ENCODE measurements around the gene B3GNT7.

Gene B3GNT7

GRCh38 chr2:231384109-231384435, 11.4 kb upstream of the B3GNT7 start:
- H3K36me3 ChIP-seq (ENCODE audit: control insufficient read depth in 1 of 2, insufficient read depth in 2 of 2, low read length in 2 of 2) = no peaks in the 10 kb centered on the region
- no peak overlapping the region for H3K4me3 ChIP-seq (ENCODE audit: low read depth in 1 of 2, low read length in 2 of 2)
- H3K4me1 ChIP-seq (ENCODE audit: control insufficient read depth in 1 of 2, insufficient read depth in 2 of 2, low read length in 2 of 2) = no peaks in the 10 kb centered on the region
- no peak overlapping the region for H3K9ac ChIP-seq (ENCODE audit: low read depth in 1 of 2, low read length in 2 of 2)
- no peaks in the 10 kb centered on the region for H3K9me3 ChIP-seq (ENCODE audit: control insufficient read depth in 1 of 2, low read length in 2 of 2)
- H3K27ac ChIP-seq (ENCODE audit: low read depth, low read length) = no peak overlapping the region
- no peaks in the 10 kb centered on the region for H3K27me3 ChIP-seq (ENCODE audit: control insufficient read depth in 1 of 2, insufficient read depth in 2 of 2, low read length in 2 of 2)

- no peak overlapping the region for H3K9ac ChIP-seq (ENCODE audit: low read depth in 1 of 2, low read length in 2 of 2)
- H3K9me3 ChIP-seq (ENCODE audit: control insufficient read depth in 1 of 2, low read length in 2 of 2) = no peaks in the 10 kb centered on the region
- no peaks in the 10 kb centered on the region for H3K4me1 ChIP-seq (ENCODE audit: control insufficient read depth in 1 of 2, insufficient read depth in 2 of 2, low read length in 2 of 2)
- H3K27ac ChIP-seq (ENCODE audit: low read depth, low read length) = no peak overlapping the region
- H3K36me3 ChIP-seq (ENCODE audit: control insufficient read depth in 1 of 2, insufficient read depth in 2 of 2, low read length in 2 of 2) = no peaks in the 10 kb centered on the region
- H3K27me3 ChIP-seq (ENCODE audit: control insufficient read depth in 1 of 2, insufficient read depth in 2 of 2, low read length in 2 of 2) = no peaks in the 10 kb centered on the region
- no peak overlapping the region for H3K4me3 ChIP-seq (ENCODE audit: low read depth in 1 of 2, low read length in 2 of 2)
These were observed 10.5 kb upstream of the B3GNT7 start for GRCh38 chr2:231384970-231385369.

GRCh38 chr2:231385429-231385828, 10.1 kb upstream of the B3GNT7 start:
- Histone ChIP-seq H3K9me3 (ENCODE audit: control insufficient read depth in 1 of 2, low read length in 2 of 2) (no peaks in the 10 kb centered on the region), H3K9ac (ENCODE audit: low read depth in 1 of 2, low read length in 2 of 2) (no peak overlapping the region), H3K4me3 (ENCODE audit: low read depth in 1 of 2, low read length in 2 of 2) (no peak overlapping the region), H3K36me3 (ENCODE audit: control insufficient read depth in 1 of 2, insufficient read depth in 2 of 2, low read length in 2 of 2) (no peaks in the 10 kb centered on the region), H3K4me1 (ENCODE audit: control insufficient read depth in 1 of 2, insufficient read depth in 2 of 2, low read length in 2 of 2) (no peaks in the 10 kb centered on the region), H3K27ac (ENCODE audit: low read depth, low read length) (no peak overlapping the region), H3K27me3 (ENCODE audit: control insufficient read depth in 1 of 2, insufficient read depth in 2 of 2, low read length in 2 of 2) (no peaks in the 10 kb centered on the region)

- H3K27ac ChIP-seq (ENCODE audit: low read depth, low read length) = no peak overlapping the region
- H3K4me1 ChIP-seq (ENCODE audit: control insufficient read depth in 1 of 2, insufficient read depth in 2 of 2, low read length in 2 of 2) = no peaks in the 10 kb centered on the region
- no peak overlapping the region for H3K9ac ChIP-seq (ENCODE audit: low read depth in 1 of 2, low read length in 2 of 2)
- H3K4me3 ChIP-seq (ENCODE audit: low read depth in 1 of 2, low read length in 2 of 2) = no peak overlapping the region
- H3K27me3 ChIP-seq (ENCODE audit: control insufficient read depth in 1 of 2, insufficient read depth in 2 of 2, low read length in 2 of 2) = no peaks in the 10 kb centered on the region
- H3K9me3 ChIP-seq (ENCODE audit: control insufficient read depth in 1 of 2, low read length in 2 of 2) = no peaks in the 10 kb centered on the region
- no peaks in the 10 kb centered on the region for H3K36me3 ChIP-seq (ENCODE audit: control insufficient read depth in 1 of 2, insufficient read depth in 2 of 2, low read length in 2 of 2)
These were observed 9.1 kb upstream of the B3GNT7 start for GRCh38 chr2:231386446-231386845.

- no peaks in the 10 kb centered on the region for H3K4me1 ChIP-seq (ENCODE audit: control insufficient read depth in 1 of 2, insufficient read depth in 2 of 2, low read length in 2 of 2)
- no peak overlapping the region for H3K27ac ChIP-seq (ENCODE audit: low read depth, low read length)
- H3K4me3 ChIP-seq (ENCODE audit: low read depth in 1 of 2, low read length in 2 of 2) = no peak overlapping the region
- no peaks in the 10 kb centered on the region for H3K36me3 ChIP-seq (ENCODE audit: control insufficient read depth in 1 of 2, insufficient read depth in 2 of 2, low read length in 2 of 2)
- no peak overlapping the region for H3K9ac ChIP-seq (ENCODE audit: low read depth in 1 of 2, low read length in 2 of 2)
- H3K27me3 ChIP-seq (ENCODE audit: control insufficient read depth in 1 of 2, insufficient read depth in 2 of 2, low read length in 2 of 2) = no peaks in the 10 kb centered on the region
- H3K9me3 ChIP-seq (ENCODE audit: control insufficient read depth in 1 of 2, low read length in 2 of 2) = no peaks in the 10 kb centered on the region
These were observed 7.4 kb upstream of the B3GNT7 start for GRCh38 chr2:231387904-231388724.

GRCh38 chr2:231388725-231389346, 6.7 kb upstream of the B3GNT7 start:
- no peak overlapping the region for H3K9ac ChIP-seq (ENCODE audit: low read depth in 1 of 2, low read length in 2 of 2)

GRCh38 chr2:231390667-231391066, 4.8 kb upstream of the B3GNT7 start:
- no peak overlapping the region for H3K9ac ChIP-seq (ENCODE audit: low read depth in 1 of 2, low read length in 2 of 2)
- H3K4me1 ChIP-seq (ENCODE audit: control insufficient read depth in 1 of 2, insufficient read depth in 2 of 2, low read length in 2 of 2) = peaks cover 3 to 6% of the 10 kb centered on the region in 2 donors

More at GRCh38 chr2:231388725-231389346, 6.7 kb upstream of the B3GNT7 start:
- Histone ChIP-seq H3K36me3 (ENCODE audit: control insufficient read depth in 1 of 2, insufficient read depth in 2 of 2, low read length in 2 of 2) (no peaks in the 10 kb centered on the region), H3K4me3 (ENCODE audit: low read depth in 1 of 2, low read length in 2 of 2) (no peak overlapping the region), H3K27me3 (ENCODE audit: control insufficient read depth in 1 of 2, insufficient read depth in 2 of 2, low read length in 2 of 2) (no peaks in the 10 kb centered on the region), H3K27ac (ENCODE audit: low read depth, low read length) (no peak overlapping the region), H3K4me1 (ENCODE audit: control insufficient read depth in 1 of 2, insufficient read depth in 2 of 2, low read length in 2 of 2) (no peaks in the 10 kb centered on the region), H3K9me3 (ENCODE audit: control insufficient read depth in 1 of 2, low read length in 2 of 2) (no peaks in the 10 kb centered on the region)

GRCh38 chr2:231391981-231392380, 3.5 kb upstream of the B3GNT7 start:
- H3K27ac ChIP-seq (ENCODE audit: low read depth, low read length) = no peak overlapping the region
- no peak overlapping the region for H3K9ac ChIP-seq (ENCODE audit: low read depth in 1 of 2, low read length in 2 of 2)
- H3K36me3 ChIP-seq (ENCODE audit: control insufficient read depth in 1 of 2, insufficient read depth in 2 of 2, low read length in 2 of 2) = no peaks in the 10 kb centered on the region
- no peaks in the 10 kb centered on the region for H3K27me3 ChIP-seq (ENCODE audit: control insufficient read depth in 1 of 2, insufficient read depth in 2 of 2, low read length in 2 of 2)
- no peaks in the 10 kb centered on the region for H3K9me3 ChIP-seq (ENCODE audit: control insufficient read depth in 1 of 2, low read length in 2 of 2)
- peaks cover 3 to 7% of the 10 kb centered on the region in 2 donors for H3K4me1 ChIP-seq (ENCODE audit: control insufficient read depth in 1 of 2, insufficient read depth in 2 of 2, low read length in 2 of 2)
- H3K4me3 ChIP-seq (ENCODE audit: low read depth in 1 of 2, low read length in 2 of 2) = no peak overlapping the region

More at GRCh38 chr2:231390667-231391066, 4.8 kb upstream of the B3GNT7 start:
- Histone ChIP-seq H3K36me3 (ENCODE audit: control insufficient read depth in 1 of 2, insufficient read depth in 2 of 2, low read length in 2 of 2) (no peaks in the 10 kb centered on the region), H3K27ac (ENCODE audit: low read depth, low read length) (no peak overlapping the region), H3K4me3 (ENCODE audit: low read depth in 1 of 2, low read length in 2 of 2) (no peak overlapping the region), H3K27me3 (ENCODE audit: control insufficient read depth in 1 of 2, insufficient read depth in 2 of 2, low read length in 2 of 2) (no peaks in the 10 kb centered on the region), H3K9me3 (ENCODE audit: control insufficient read depth in 1 of 2, low read length in 2 of 2) (no peaks in the 10 kb centered on the region)

GRCh38 chr2:231392431-231393148, 2.9 kb upstream of the B3GNT7 start:
- Histone ChIP-seq H3K27ac (ENCODE audit: low read depth, low read length) (no peak overlapping the region), H3K9me3 (ENCODE audit: control insufficient read depth in 1 of 2, low read length in 2 of 2) (no peaks in the 10 kb centered on the region), H3K9ac (ENCODE audit: low read depth in 1 of 2, low read length in 2 of 2) (no peak overlapping the region), H3K4me3 (ENCODE audit: low read depth in 1 of 2, low read length in 2 of 2) (no peak overlapping the region), H3K36me3 (ENCODE audit: control insufficient read depth in 1 of 2, insufficient read depth in 2 of 2, low read length in 2 of 2) (peaks cover 0 to under 1% of the 10 kb centered on the region in 2 donors), H3K4me1 (ENCODE audit: control insufficient read depth in 1 of 2, insufficient read depth in 2 of 2, low read length in 2 of 2) (peaks cover 6 to 13% of the 10 kb centered on the region in 2 donors), H3K27me3 (ENCODE audit: control insufficient read depth in 1 of 2, insufficient read depth in 2 of 2, low read length in 2 of 2) (no peaks in the 10 kb centered on the region)

Data from duodenal mucosa (tissue), 2 donors.